ENCODE results near the gene SPATA31D1.

- TF ChIP-seq CTCF (IDR thresholded peaks at IDR 0.05; ENCODE audit: poor library complexity): no peak
- no peak for TF ChIP-seq EZH2 (IDR thresholded peaks at IDR 0.05; ENCODE audit: borderline replicate concordance)
- TF ChIP-seq EZH2phosphoT487 (IDR thresholded peaks at IDR 0.05; ENCODE audit: low read depth, severe bottlenecking, unreplicated experiment): no peak
Measured at GRCh38 chr9:82024908-82025307, 36.3 kb downstream of the SPATA31D1 start.

Data from hepatocyte (in vitro differentiated cells).